HG03432 (cell line): ENCODE measurements around the gene DEDD2.
"Not testable (repeated sequence)": the region's sequence is repeated elsewhere in the genome, so short reads cannot be mapped to it uniquely, and the experiment has no call there.

Experiments
- ATAC-seq: cut with Tn5 transposase; IDR thresholded peaks from one replicate; pipeline ENCODE4 v1.9.1; 2021; ENCODE audit warnings: mild to moderate bottlenecking, moderate library complexity; ENCODE audit not compliant: unreplicated experiment

Gene DEDD2

GRCh38 chr19:42217520-42218437 is at the start of gene DEDD2:
TSS of gene DEDD2 (minus strand) at chr19:42217677. CDS start at chr19:42217007, 670 bp downstream.
- peak; percentile 71 for ATAC-seq

- not testable (repeated sequence) for ATAC-seq
These were observed 49.6 kb upstream of the DEDD2 start for GRCh38 chr19:42266928-42267603.

- not testable (repeated sequence) for ATAC-seq
These were observed 48.6 kb upstream of the DEDD2 start for GRCh38 chr19:42266105-42266504.

- ATAC-seq: no peak
These were observed 44.3 kb upstream of the DEDD2 start for GRCh38 chr19:42261763-42262162.

GRCh38 chr19:42257842-42258241 is 40.4 kb upstream of the DEDD2 start:
- ATAC-seq: not testable (repeated sequence)

- ATAC-seq: no peak
These were observed 38.6 kb upstream of the DEDD2 start for GRCh38 chr19:42255766-42256745.

- ATAC-seq: peak; percentile 67
These were observed 37.6 kb upstream of the DEDD2 start, which contains the start of gene ERF for GRCh38 chr19:42254850-42255765. TSS of gene ERF (minus strand) at chr19:42255128. CDS start at chr19:42254999, 129 bp downstream.

GRCh38 chr19:42254089-42254849 is 36.8 kb upstream of the DEDD2 start:
- ATAC-seq: peak; percentile 24

- peak; percentile 8 for ATAC-seq
These were observed 36.0 kb upstream of the DEDD2 start for GRCh38 chr19:42253245-42254088.

- no peak for ATAC-seq
These were observed 35.1 kb upstream of the DEDD2 start for GRCh38 chr19:42252365-42253244.

- no peak for ATAC-seq
These were observed 34.3 kb upstream of the DEDD2 start for GRCh38 chr19:42251572-42252358.

GRCh38 chr19:42250666-42251531 is 33.4 kb upstream of the DEDD2 start:
- ATAC-seq: no peak

GRCh38 chr19:42250183-42250665 is 32.7 kb upstream of the DEDD2 start:
- no peak for ATAC-seq

GRCh38 chr19:42249769-42250168 is 32.3 kb upstream of the DEDD2 start:
- ATAC-seq: no peak

GRCh38 chr19:42249149-42249750 is 31.8 kb upstream of the DEDD2 start:
- no peak for ATAC-seq
